Stomach (tissue), 9 donors: ENCODE results near the gene JRKL. TPM values are rescaled to one million over a fixed set of nuclear protein-coding genes. Genes with fewer than 3 reads are reported as not detected.

Experiments used
- DNase-seq, 2 donors: peaks; one replicate each; pipeline versions ENCODE4 v3.0.0 to v3.0.0-alpha.2; 2013 to 2019
- H3K27ac ChIP-seq, 5 donors: fragments of 200-600 bp in 4 of 5; sonication (generic) in 4 of 5; one replicate each; pipeline ENCODE4 v1.5.1; 2013 to 2019; ENCODE audit warnings: mild to moderate bottlenecking in 1 of 5, moderate library complexity in 1 of 5
- H3K27me3 ChIP-seq, 3 donors: fragments of 200-600 bp; sonication (generic); one replicate each; pipeline ENCODE4 v1.5.1; 2017 to 2019; ENCODE audit warnings: mixed run types in 1 of 3
- H3K36me3 ChIP-seq, 4 donors: fragments of 200-600 bp; sonication (generic); 1 replicate in 3 of 4; 2 replicates in 1 of 4; pipeline ENCODE4 v1.5.1; 2016 to 2019
- H3K4me1 ChIP-seq, 4 donors: fragments of 200-600 bp; sonication (generic); one replicate each; pipeline ENCODE4 v1.5.1; 2016 to 2019
- H3K4me3 ChIP-seq, 4 donors: fragments of 200-600 bp; sonication (generic) in 3 of 4; one replicate each; pipeline ENCODE4 v1.5.1; 2016 to 2019; ENCODE audit warnings: mild to moderate bottlenecking in 1 of 4
- H3K9me3 ChIP-seq, 4 donors: fragments of 200-600 bp; sonication (generic); one replicate each; pipeline ENCODE4 v1.5.1; 2016 to 2019
- CTCF ChIP-seq, 7 experiments: fragments of 450-650 bp in 4 of 7; fragments of 200-600 bp in 3 of 7; sonication (generic) in 3 of 7; IDR thresholded peaks; one replicate each; pipeline ENCODE4 v1.5.1; 2016 to 2019; ENCODE audit warnings: antibody characterized with exemption in 7 of 7, control low read depth in 2 of 7, mild to moderate bottlenecking in 1 of 7
- EP300 ChIP-seq: sonication (generic); formaldehyde crosslinking; IDR thresholded peaks from one replicate; pipeline ENCODE4 v1.6.1; 2017; ENCODE audit warnings: antibody characterized with exemption
- POLR2A ChIP-seq, 4 donors: fragments of 450-650 bp; IDR thresholded peaks; one replicate each; pipeline ENCODE4 v1.6.1; 2016; ENCODE audit warnings: antibody characterized with exemption in 4 of 4, control low read depth in 2 of 4, mild to moderate bottlenecking in 1 of 4, moderate library complexity in 1 of 4
- POLR2AphosphoS5 ChIP-seq, 3 donors: sonication (generic); formaldehyde crosslinking; IDR thresholded peaks; one replicate each; pipeline ENCODE4 v1.6.1; 2016; ENCODE audit warnings: antibody characterized with exemption in 3 of 3
- WGBS, 5 donors: extraction: QIAGEN DNeasy Blood & Tissue Kit in 3 of 5; methylation state at CpG; one replicate each; pipeline versions ENCODE4 v1.1.5 to v1.1.7; 2013 to 2018; 5-methylcytosine and 5-hydroxymethylcytosine counted together
- intact Hi-C: fragments of 100-400 bp; cut with DNase I; formaldehyde crosslinking; loops from one replicate; pipeline ENCODE4 v1.15.1; 2023; ENCODE audit warnings: low total_unique reads
- polyA plus RNA-seq, 3 donors: library from polyadenylated mRNA; stranded (reverse); fragments of 200-250 nt; gene quantifications; one replicate each; pipeline ENCODE4 v1.2.3, GENCODE V29; 2013
- total RNA-seq, 5 donors: library from RNA; depleted of rRNA; stranded (reverse); fragments of >200 nt; gene quantifications; one replicate each; pipeline versions ENCODE4 v1.1.0 to v1.2.3, GENCODE V29; 2014 to 2016
- donor health status: healthy with polysubstance abuse.
- donor health status: Bipolar disorder and iron deficiency.
- donor health status: healthy.

JRKL gene
- total and polyA plus RNA-seq, 8 donors, result 2.7 to 11.9 (median 4.8) TPM

- Histone ChIP-seq H3K4me1 (no peaks in the 10 kb centered on the region), H3K9me3 (no peaks in the 10 kb centered on the region), H3K4me3 (no peak overlapping the region), H3K27me3 (no peaks in the 10 kb centered on the region), H3K27ac (no peak overlapping the region), H3K36me3 (peaks cover 7 to 60% (median 51%) of the 10 kb centered on the region in 4 donors)
- no peak for DNase-seq
- TF ChIP-seq CTCF (IDR thresholded peaks at IDR 0.05), result no peak
- TF ChIP-seq EP300, result no peak
- TF ChIP-seq POLR2AphosphoS5 (IDR thresholded peaks at IDR 0.05), result no peak
- TF ChIP-seq POLR2A (IDR thresholded peaks at IDR 0.05), result no peak
- intact Hi-C loops, result no loop called here
- 77 to 91% (median 84%) methylated on average over 3 of the region's 3 CpGs for WGBS, 5 donors
These were observed 31.5 kb upstream of the JRKL start for GRCh38 chr11:96358321-96358720.

GRCh38 chr11:96361778-96362177, 28.0 kb upstream of the JRKL start:
- Histone ChIP-seq H3K4me1 (no peaks in the 10 kb centered on the region), H3K27ac (no peak overlapping the region), H3K4me3 (no peak overlapping the region), H3K27me3 (no peaks in the 10 kb centered on the region), H3K9me3 (no peaks in the 10 kb centered on the region), H3K36me3 (peaks cover 7 to 51% (median 42%) of the 10 kb centered on the region in 4 donors)
- DNase-seq, result no peak
- intact Hi-C loops, result no loop called here
- TF ChIP-seq POLR2AphosphoS5 (IDR thresholded peaks at IDR 0.05) (no peak), POLR2A (IDR thresholded peaks at IDR 0.05) (no peak), EP300 (no peak), CTCF (IDR thresholded peaks at IDR 0.05) (no peak)
- 51 to 74% (median 61%) methylated on average over 2 of the region's 2 CpGs for WGBS, 5 donors

- WGBS, 5 donors, result 29 to 68% (median 37%) methylated on average over 1 of the region's 1 CpG
- no peak for DNase-seq
- no peaks in the 10 kb centered on the region for H3K27me3 ChIP-seq
- intact Hi-C loops, result no loop called here
- no peak for TF ChIP-seq POLR2AphosphoS5 (IDR thresholded peaks at IDR 0.05)
- H3K9me3 ChIP-seq, result peaks cover 0 to 7% (median 0%) of the 10 kb centered on the region in 4 donors
- H3K27ac ChIP-seq, result no peak overlapping the region
- peaks cover 4 to 60% (median 47%) of the 10 kb centered on the region in 4 donors for H3K36me3 ChIP-seq
- no peaks in the 10 kb centered on the region for H3K4me1 ChIP-seq
- no peak overlapping the region for H3K4me3 ChIP-seq
These were observed 24.3 kb upstream of the JRKL start for GRCh38 chr11:96365493-96365892.

GRCh38 chr11:96366024-96366423, 23.8 kb upstream of the JRKL start:
- DNase-seq, result no peak
- no peak overlapping the region for H3K4me3 ChIP-seq
- no peak for TF ChIP-seq CTCF (IDR thresholded peaks at IDR 0.05)
- no peak for TF ChIP-seq POLR2A (IDR thresholded peaks at IDR 0.05)
- TF ChIP-seq EP300, result no peak
- no peak for TF ChIP-seq POLR2AphosphoS5 (IDR thresholded peaks at IDR 0.05)
- intact Hi-C loops, result no loop called here
- H3K4me1 ChIP-seq, result no peaks in the 10 kb centered on the region
- H3K9me3 ChIP-seq, result peaks cover 0 to 7% (median 0%) of the 10 kb centered on the region in 4 donors
- no peaks in the 10 kb centered on the region for H3K27me3 ChIP-seq
- no peak overlapping the region for H3K27ac ChIP-seq
- peaks cover 8 to 65% (median 51%) of the 10 kb centered on the region in 4 donors for H3K36me3 ChIP-seq
- 67 to 86% (median 75%) methylated on average over 1 of the region's 1 CpG for WGBS, 5 donors

GRCh38 chr11:96367342-96367741, 22.5 kb upstream of the JRKL start:
- 94 to 97% (median 95%) methylated on average over 2 of the region's 2 CpGs for WGBS, 5 donors
- Histone ChIP-seq H3K27ac (no peak overlapping the region), H3K27me3 (no peaks in the 10 kb centered on the region), H3K4me1 (no peaks in the 10 kb centered on the region), H3K36me3 (peaks cover 8 to 73% (median 63%) of the 10 kb centered on the region in 4 donors), H3K9me3 (peaks cover 0 to 7% (median 0%) of the 10 kb centered on the region in 4 donors), H3K4me3 (no peak overlapping the region)
- intact Hi-C loops, result no loop called here
- DNase-seq, result no peak
- no peak for TF ChIP-seq POLR2AphosphoS5 (IDR thresholded peaks at IDR 0.05)
- no peak for TF ChIP-seq POLR2A (IDR thresholded peaks at IDR 0.05)
- TF ChIP-seq EP300, result no peak
- TF ChIP-seq CTCF (IDR thresholded peaks at IDR 0.05), result no peak
